GM19238 (cell line): ENCODE data around the gene TRMO.

Experiments
- DNase-seq: peaks from one replicate; pipeline ENCODE4 v3.0.0; 2011; ENCODE audit warnings: low spot score; ENCODE audit not compliant: insufficient read length

The TRMO gene

GRCh38 chr9:97905228-97905627 is 17.1 kb downstream of the TRMO start:
- no peak for DNase-seq

GRCh38 chr9:97904725-97905124 is 17.6 kb downstream of the TRMO start:
- DNase-seq, result no peak

- no peak for DNase-seq
Observed at GRCh38 chr9:97903177-97903576, 19.1 kb downstream of the TRMO start.

DNA sequence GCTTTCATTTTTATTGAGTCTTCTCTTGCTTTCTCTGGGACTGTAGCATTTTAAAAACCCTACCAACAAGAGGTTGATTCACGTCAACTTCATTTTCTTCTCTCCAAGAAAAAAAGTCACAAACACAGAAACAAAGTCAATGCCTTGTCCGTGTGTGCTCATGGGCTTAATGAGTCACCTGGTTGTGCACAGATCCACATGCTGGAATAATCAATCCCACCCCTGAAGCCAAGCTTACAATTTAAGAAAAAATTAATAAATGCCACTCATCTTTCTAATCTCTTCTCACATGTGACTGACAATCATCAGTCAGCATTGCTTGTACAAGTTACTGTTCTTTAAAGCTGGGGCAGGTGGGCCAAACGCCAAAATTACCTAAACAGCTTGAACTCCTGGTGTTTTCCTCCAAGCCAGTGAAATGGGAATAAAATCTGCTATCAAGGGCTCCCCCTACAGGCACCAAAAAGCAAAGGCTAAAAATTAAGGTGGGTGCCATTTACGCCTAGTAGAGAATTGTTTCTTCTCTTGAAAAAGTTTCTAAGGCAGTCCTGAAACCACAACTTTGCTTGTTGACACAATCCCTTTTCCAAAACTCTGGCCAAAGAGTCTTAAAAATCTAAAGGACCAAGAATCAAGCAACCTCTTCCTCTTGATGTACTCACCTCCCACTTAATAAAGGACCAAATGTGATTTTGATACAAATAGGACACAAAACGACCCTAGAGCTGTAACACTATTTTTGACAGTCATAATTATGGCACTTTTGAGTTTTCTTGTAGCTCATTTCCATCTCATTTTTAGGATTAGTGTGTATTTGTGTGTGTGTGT is 21.3 kb downstream of the TRMO start:
- no peak for DNase-seq

- no peak for DNase-seq
Observed at GRCh38 chr9:97900103-97900737, 22.1 kb downstream of the TRMO start.

GRCh38 chr9:97895695-97896332 is 26.5 kb downstream of the TRMO start:
- DNase-seq, result no peak

GRCh38 chr9:97895211-97895610 is 27.1 kb downstream of the TRMO start:
- DNase-seq, result no peak

DNA sequence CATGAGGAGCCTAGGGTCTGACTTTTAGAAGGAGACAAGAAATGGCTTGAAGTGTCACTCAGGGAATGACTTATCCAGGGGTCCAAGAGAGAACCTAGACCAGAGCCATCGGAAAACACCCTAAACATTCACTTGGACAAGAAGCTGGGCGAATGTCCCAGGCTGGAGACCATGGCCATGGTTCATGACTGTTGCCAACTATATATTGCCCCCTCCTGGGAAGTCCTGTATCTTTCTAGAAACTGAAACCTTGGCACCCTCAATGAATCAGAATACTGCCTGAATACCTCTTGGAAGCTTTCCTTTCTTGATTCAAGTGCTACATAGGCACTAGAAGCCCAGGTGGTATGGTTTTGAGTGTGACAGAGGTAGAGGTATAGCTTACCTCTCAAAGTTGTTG is 29.9 kb downstream of the TRMO start:
- no peak for DNase-seq

GRCh38 chr9:97891736-97892135 is 30.6 kb downstream of the TRMO start:
- DNase-seq, result no peak

- DNase-seq, result peak; percentile 32
Observed at GRCh38 chr9:97889941-97890887, 32.1 kb downstream of the TRMO start.

DNA sequence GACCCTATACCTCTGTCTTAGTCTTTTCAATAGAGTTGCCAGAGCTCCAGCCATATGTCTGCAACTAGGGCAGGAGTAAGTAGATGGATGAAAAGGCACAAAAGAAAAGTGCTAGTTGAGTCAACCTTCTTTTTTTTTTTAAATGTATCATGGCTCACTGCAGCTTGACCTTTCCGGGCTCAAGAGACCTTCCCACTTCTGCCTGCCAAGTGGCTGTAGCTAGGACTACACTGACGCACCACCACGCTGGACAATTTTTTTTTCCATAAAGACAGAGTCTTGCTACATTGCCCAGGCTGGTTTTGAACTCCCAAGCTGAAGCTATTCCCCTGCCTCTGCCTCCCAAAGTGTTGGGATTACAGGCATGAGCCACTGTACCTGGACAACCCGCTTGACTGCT is 42.0 kb downstream of the TRMO start:
- DNase-seq, result no peak

DNA sequence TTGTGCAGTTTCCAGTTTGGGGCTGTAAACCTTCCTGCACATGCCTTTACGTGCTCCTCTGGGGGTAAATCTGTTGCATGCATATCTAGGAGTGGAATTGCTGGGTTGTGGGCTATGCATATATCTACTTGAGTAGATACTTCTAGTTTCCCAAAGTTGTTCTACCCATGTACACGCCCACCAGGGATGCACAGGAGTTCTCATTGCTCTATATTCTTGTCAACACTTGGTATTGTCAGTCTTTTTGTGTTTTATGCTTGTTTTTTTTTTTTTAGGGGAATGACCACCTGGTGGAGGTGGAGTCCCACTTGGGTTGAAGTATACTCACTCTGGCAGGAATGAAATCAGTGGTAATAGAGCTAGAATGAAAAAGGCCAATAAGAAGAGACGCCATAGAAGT is 46.2 kb downstream of the TRMO start:
- DNase-seq, result no peak

- DNase-seq, result no peak
Observed at GRCh38 chr9:97875111-97875510, 47.2 kb downstream of the TRMO start.

- no peak for DNase-seq
Observed at GRCh38 chr9:97874624-97875023, 47.7 kb downstream of the TRMO start.

DNA sequence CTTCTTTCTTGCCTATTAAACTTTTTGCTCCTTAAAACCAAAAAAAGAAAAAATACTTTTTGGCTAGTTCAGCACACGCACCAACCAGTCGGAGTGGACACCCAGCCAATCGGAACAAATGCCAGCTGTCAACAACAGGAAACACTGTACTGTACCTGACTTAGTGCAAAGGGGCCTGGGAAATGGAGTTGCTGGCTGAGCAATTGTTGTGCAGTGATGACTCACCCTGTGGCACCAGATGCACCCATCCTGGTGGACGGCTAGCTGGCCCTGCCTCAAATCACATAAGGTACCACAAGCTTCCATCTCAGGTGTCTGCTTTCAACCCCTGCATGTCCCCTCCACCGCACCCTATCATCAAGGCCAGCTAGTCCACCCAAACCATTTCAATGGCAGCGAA is 48.4 kb downstream of the TRMO start:
- no peak for DNase-seq

GRCh38 chr9:97873425-97873824 is 48.9 kb downstream of the TRMO start:
- no peak for DNase-seq

- no peak for DNase-seq
Observed at GRCh38 chr9:97868859-97869258, 53.4 kb downstream of the TRMO start.

DNA sequence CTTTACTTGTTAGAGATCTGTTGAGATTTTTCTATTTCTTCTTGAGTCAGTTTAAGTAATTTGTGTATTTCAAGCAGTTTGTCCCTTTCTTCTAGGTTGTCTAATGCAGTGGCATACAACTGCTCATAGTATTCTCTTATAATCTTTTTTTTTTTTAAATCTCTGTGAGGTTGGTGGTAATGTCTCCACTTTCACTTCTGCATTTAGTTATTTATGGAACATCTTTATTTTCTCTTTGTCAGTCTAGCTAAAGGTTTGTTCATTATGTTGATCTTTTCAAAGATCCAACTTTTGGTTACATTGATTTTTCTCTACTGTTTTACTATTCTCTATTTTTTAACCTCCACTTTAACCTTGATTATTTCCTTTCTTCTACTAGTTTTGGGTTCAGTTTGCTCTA is 55.5 kb downstream of the TRMO start:
- no peak for DNase-seq

GRCh38 chr9:97866300-97866699 is 56.0 kb downstream of the TRMO start:
- DNase-seq, result no peak

- no peak for DNase-seq
Observed at GRCh38 chr9:97864396-97864795, 57.9 kb downstream of the TRMO start.

- DNase-seq, result no peak
Observed at GRCh38 chr9:97863314-97863713, 59.0 kb downstream of the TRMO start.

DNA sequence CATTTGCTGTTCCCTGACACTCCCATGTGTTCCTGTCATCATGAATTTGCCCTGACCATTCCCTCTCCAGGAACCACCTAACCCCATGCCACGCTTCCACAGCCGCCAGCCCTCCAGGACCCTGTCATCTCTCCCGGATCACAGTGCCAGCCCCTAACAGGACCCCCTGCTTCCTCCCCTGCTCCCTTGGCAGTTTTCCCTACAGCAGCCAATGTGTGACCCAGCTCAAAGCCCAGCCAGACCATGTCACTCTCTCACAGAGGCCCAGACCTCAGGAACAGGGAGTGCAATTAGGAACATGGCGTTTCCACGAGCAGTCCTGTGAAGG is 61.2 kb downstream of the TRMO start:
- no peak for DNase-seq
